Immature natural killer cell (primary cell): ENCODE data around the gene ZNF888. TPM values are rescaled to one million over a fixed set of nuclear protein-coding genes. Genes with fewer than 3 reads are reported as not detected.
A peak's percentile ranks its signal among the peaks of the same experiment; 100 is the strongest.
"Not testable (repeated sequence)": the region's sequence is repeated elsewhere in the genome, so short reads cannot be mapped to it uniquely, and the experiment has no call there.

Source experiments
- DNase-seq, 3 donors: peaks; one replicate each; pipeline ENCODE4 v3.0.0; 2022; ENCODE audit warnings: mixed read lengths in 1 of 3
- H3K27ac Mint-ChIP-seq, 6 donors: one replicate each; pipeline ENCODE4 v1.8.0; 2020; ENCODE audit warnings: mixed read lengths in 6 of 6, mild to moderate bottlenecking in 5 of 6, inconsistent platforms in 4 of 6, moderate library complexity in 3 of 6
- H3K27me3 Mint-ChIP-seq, 3 donors: one replicate each; pipeline ENCODE4 v1.8.0; 2020 to 2021; ENCODE audit warnings: low read depth in 3 of 3, mild to moderate bottlenecking in 3 of 3, mixed read lengths in 3 of 3, moderate library complexity in 3 of 3, inconsistent platforms in 1 of 3
- H3K36me3 Mint-ChIP-seq, 3 donors: one replicate each; pipeline ENCODE4 v1.8.0; 2020; ENCODE audit warnings: mixed read lengths in 3 of 3, inconsistent platforms in 2 of 3, mild to moderate bottlenecking in 2 of 3
- H3K4me1 Mint-ChIP-seq, 2 donors: one replicate each; pipeline ENCODE4 v1.8.0; 2020; ENCODE audit warnings: inconsistent platforms in 2 of 2, mild to moderate bottlenecking in 2 of 2, mixed read lengths in 2 of 2, moderate library complexity in 1 of 2
- H3K4me3 Mint-ChIP-seq, 5 donors: one replicate each; pipeline ENCODE4 v1.8.0; 2020; ENCODE audit warnings: mild to moderate bottlenecking in 5 of 5, mixed read lengths in 5 of 5, inconsistent platforms in 3 of 5, moderate library complexity in 3 of 5
- H3K9me3 Mint-ChIP-seq, 6 donors: one replicate each; pipeline ENCODE4 v1.8.0; 2020; ENCODE audit warnings: mild to moderate bottlenecking in 6 of 6, mixed read lengths in 6 of 6, inconsistent platforms in 4 of 6, moderate library complexity in 3 of 6
- polyA plus RNA-seq, 3 donors: library from polyadenylated mRNA; unstranded; fragments of 300-500 nt; fragmentation: Illumina TruSeq; gene quantifications; one replicate each; pipeline ENCODE4 v1.2.3, GENCODE V29; 2021

ZNF888 gene
- polyA plus RNA-seq, 3 donors from 2014 or later: 1.9 to 3.9 (median 1.9) TPM

- Mint-ChIP-seq H3K9me3 (peaks cover 0 to 3% (median 0%) of the 10 kb centered on the region in 6 donors), H3K27me3 (peaks cover 0 to 5% (median 2%) of the 10 kb centered on the region in 3 donors), H3K27ac (no peak overlapping the region), H3K4me1 (peaks cover 10 to 22% of the 10 kb centered on the region in 2 donors), H3K4me3 (no peak overlapping the region), H3K36me3 (peaks cover 30 to 61% (median 60%) of the 10 kb centered on the region in 3 donors)
- DNase-seq: no peak
Observed at GRCh38 chr19:52889931-52890330, 33.3 kb downstream of the ZNF888 start.

GRCh38 chr19:52889076-52889475, 34.2 kb downstream of the ZNF888 start:
- peaks cover 38 to 65% (median 64%) of the 10 kb centered on the region in 3 donors for H3K36me3 Mint-ChIP-seq
- H3K9me3 Mint-ChIP-seq: peaks cover 3 to 7% (median 5%) of the 10 kb centered on the region in 6 donors
- H3K4me3 Mint-ChIP-seq: no peak overlapping the region
- peaks cover 10 to 22% of the 10 kb centered on the region in 2 donors for H3K4me1 Mint-ChIP-seq
- H3K27ac Mint-ChIP-seq: no peak overlapping the region
- peaks cover 0 to 5% (median 2%) of the 10 kb centered on the region in 3 donors for H3K27me3 Mint-ChIP-seq
- DNase-seq: no peak

- peaks cover 0 to 3% (median 2%) of the 10 kb centered on the region in 3 donors for H3K27me3 Mint-ChIP-seq
- no peak for DNase-seq
- peak overlapping the region in 1 of 6 donors; percentile 1 for H3K27ac Mint-ChIP-seq
- no peak overlapping the region for H3K4me3 Mint-ChIP-seq
- no peaks in the 10 kb centered on the region for H3K4me1 Mint-ChIP-seq
- peaks cover 69 to 77% (median 75%) of the 10 kb centered on the region in 3 donors for H3K36me3 Mint-ChIP-seq
- peaks cover 35 to 75% (median 72%) of the 10 kb centered on the region in 6 donors for H3K9me3 Mint-ChIP-seq
Observed at GRCh38 chr19:52880895-52881389, 42.3 kb downstream of the ZNF888 start.

GRCh38 chr19:52872996-52873395, 50.2 kb downstream of the ZNF888 start:
- not testable (repeated sequence) for H3K27me3 Mint-ChIP-seq, H3K4me3 Mint-ChIP-seq, H3K4me1 Mint-ChIP-seq, DNase-seq, H3K27ac Mint-ChIP-seq
- Mint-ChIP-seq H3K36me3 (peaks cover 11 to 29% (median 23%) of the 10 kb centered on the region in 3 donors), H3K9me3 (peaks cover 5 to 30% (median 23%) of the 10 kb centered on the region in 6 donors)

DNA sequence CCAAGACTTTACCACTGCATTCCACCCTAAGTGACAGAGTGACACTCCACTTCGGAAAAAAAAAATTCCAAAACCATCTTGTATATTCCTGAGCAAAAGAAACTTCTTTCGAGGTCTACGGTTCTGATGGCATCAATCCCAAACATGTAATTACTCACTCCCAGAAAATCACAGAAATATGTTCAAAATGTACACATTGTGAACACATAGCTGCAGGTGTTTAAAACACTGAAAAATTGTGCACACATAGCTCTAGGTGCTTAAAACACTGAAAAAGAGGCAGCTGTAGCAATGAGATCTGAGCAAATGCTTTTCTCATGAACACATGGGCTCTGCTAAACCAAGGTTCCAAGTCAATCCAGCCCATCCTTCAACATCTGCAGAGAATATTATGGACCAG, 51.8 kb downstream of the ZNF888 start:
- Mint-ChIP-seq H3K4me1 (peaks cover 3 to 9% of the 10 kb centered on the region in 2 donors), H3K27me3 (peaks cover 2 to 4% (median 3%) of the 10 kb centered on the region in 3 donors), H3K9me3 (peaks cover 0 to 17% (median 11%) of the 10 kb centered on the region in 6 donors), H3K36me3 (peaks cover 4 to 20% (median 12%) of the 10 kb centered on the region in 3 donors), H3K4me3 (no peak overlapping the region), H3K27ac (no peak overlapping the region)
- DNase-seq: no peak

DNA sequence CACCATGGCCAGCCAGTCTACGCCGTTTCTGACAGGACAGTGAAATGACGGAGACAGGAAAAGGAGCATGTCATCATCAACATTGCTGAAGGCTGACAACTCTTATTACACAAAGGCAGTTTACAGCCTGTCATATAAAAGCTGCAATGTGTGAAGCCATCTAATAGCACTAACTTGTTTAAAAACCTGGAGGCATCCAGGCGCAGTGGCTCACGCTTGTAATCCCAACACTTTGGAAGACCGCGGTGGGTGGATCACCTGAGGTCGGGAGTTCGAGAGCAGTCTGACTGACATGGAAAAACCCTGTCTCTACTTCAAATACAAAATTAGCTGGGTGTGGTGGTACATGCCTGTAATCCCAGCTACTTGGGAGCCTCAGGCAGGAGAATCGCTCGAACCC, 55.2 kb downstream of the ZNF888 start:
- H3K9me3 Mint-ChIP-seq, H3K27me3 Mint-ChIP-seq, DNase-seq, H3K27ac Mint-ChIP-seq, H3K4me3 Mint-ChIP-seq, H3K4me1 Mint-ChIP-seq: not testable (repeated sequence)
- peaks cover 0 to 20% (median 12%) of the 10 kb centered on the region in 3 donors for H3K36me3 Mint-ChIP-seq

DNA sequence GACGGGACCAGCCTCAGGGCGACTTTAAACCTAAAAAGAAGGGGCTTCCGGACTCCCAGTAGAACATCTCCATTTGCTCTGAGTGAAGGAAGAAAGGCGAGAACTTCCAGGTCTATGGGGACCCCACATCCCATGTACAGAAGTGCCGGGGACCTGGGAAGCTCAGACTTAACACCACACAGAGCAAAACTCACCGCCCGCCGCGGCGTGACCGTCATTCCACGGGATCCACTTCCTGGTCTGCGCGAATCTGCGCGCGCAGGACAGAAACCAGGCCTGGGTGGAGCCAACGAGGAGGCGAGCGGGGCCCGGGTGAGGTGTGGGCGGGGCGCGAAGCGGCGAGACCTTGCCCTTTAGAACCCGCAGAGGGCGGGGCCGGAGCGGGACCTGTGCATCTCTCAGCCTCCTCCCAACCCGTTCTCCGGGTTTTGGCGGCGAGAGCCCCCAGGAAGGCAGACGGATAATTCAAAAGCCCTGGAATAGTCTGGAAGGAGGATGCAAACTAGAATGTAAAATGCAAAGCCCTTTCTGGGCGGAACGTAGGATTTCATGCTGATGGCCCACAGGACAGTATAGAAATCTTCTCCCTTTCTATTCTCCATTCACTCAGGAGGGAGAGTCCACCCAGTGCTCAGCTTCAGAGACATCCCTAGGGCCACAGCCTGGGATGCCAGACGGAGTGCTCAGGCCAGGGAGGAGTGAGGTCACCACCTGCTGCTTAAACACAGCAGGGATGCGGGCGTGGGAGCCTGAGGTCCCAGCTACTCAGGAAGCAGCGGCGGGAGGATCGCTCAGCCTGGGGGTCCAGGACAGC, 65.6 kb downstream of the ZNF888 start, which contains the start of gene ZNF468:
ZNF468 (minus strand) TSS at position 242 of the 814 bp plus-strand sequence. CDS start 3,347 bp downstream, outside the sequence.
- peaks cover 32 to 42% of the 10 kb centered on the region in 2 donors for H3K4me1 Mint-ChIP-seq
- peak within 1 kb of the TSS; percentile 94 to 98 (median 96) for H3K4me3 Mint-ChIP-seq
- peak; percentile 81 to 86 (median 85) for DNase-seq
- peak within 1 kb of the TSS; percentile 89 to 96 (median 93) for H3K27ac Mint-ChIP-seq
- not testable (repeated sequence) for H3K27me3 Mint-ChIP-seq, H3K9me3 Mint-ChIP-seq
- peaks cover 5 to 11% (median 6%) of the 10 kb centered on the region in 3 donors for H3K36me3 Mint-ChIP-seq

DNA sequence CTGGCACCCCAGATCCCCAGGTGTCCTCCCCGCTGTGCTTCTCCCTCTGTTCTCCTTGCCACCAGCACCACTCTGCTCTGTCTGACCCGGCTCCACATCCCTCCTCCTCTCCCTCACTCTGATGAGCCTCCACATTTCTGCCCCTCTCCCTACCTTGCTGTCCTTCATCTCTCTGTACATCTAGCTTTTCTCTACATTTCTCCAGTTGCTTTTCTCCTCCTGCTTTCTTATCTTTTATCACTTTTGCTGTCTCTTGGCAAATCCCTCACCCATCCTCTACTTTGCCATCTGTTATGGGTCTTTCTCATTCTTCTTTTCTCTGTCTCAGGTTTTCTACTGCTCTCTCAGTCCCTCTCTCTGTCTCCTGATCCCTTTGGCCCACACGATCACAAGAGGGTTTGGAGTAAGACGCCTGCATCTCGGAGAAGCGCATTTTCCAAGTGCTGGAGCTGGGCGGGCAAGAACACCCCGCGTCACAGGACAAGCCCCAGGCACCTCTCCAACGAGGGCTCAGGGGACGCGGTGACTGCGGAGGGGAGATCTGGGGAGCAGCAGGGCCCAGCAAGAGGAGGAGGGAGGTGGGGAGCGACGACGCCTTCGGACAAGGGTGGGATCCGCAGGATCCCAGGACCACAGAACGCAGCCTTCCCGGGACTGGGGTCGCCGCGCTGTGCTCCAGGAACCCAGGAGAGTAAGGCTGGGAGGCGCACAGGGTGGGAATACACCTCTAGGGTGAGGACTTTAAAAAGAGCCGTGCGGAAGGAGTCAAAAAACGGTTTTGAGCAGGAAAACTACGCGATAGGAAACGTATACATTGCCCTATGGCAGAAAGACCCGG, 66.5 kb downstream of the ZNF888 start:
- peak overlapping the region; percentile 89 to 96 (median 93) for H3K27ac Mint-ChIP-seq
- peak in 1 of 3 donors; percentile 2 for DNase-seq
- not testable (repeated sequence) for H3K9me3 Mint-ChIP-seq, H3K27me3 Mint-ChIP-seq
- peaks cover 32 to 42% of the 10 kb centered on the region in 2 donors for H3K4me1 Mint-ChIP-seq
- H3K36me3 Mint-ChIP-seq: peaks cover 5 to 14% (median 10%) of the 10 kb centered on the region in 3 donors
- H3K4me3 Mint-ChIP-seq: peak overlapping the region; percentile 94 to 98 (median 96)

Other genes with a start within 250 kb of the ZNF888 start
- gene ZNF611, start 188.4 kb downstream of the ZNF888 start, polyA plus RNA-seq: 10 to 100 TPM; 18.4 to 75.2 (median 27.4) TPM
- gene ZNF600, start 136.6 kb downstream of the ZNF888 start, polyA plus RNA-seq: 100 to 1,000 TPM in 1 of 3 donors, 10 to 100 TPM in 2; 28.2 to 114 (median 42.4) TPM
- gene ZNF28, start 101.8 kb downstream of the ZNF888 start, polyA plus RNA-seq: 10 to 100 TPM; 25.8 to 59.5 (median 59.4) TPM
- gene ZNF468, start 65.8 kb downstream of the ZNF888 start, polyA plus RNA-seq: 10 to 100 TPM; 22.5 to 40.5 (median 35.5) TPM
- 1 to 10 TPM in 2 of 3 donors, not detected in 1; 4.9 to 5.5 TPM for gene ZNF320, start 25.8 kb downstream of the ZNF888 start, polyA plus RNA-seq
- 10 to 100 TPM in 1 of 3 donors, 1 to 10 TPM in 2; 9.8 to 21.0 (median 10.0) TPM for gene ZNF816, start 39.5 kb upstream of the ZNF888 start, polyA plus RNA-seq
- gene ERVV-1, start 90.5 kb upstream of the ZNF888 start, polyA plus RNA-seq: not detected
- gene ERVV-2, start 121.3 kb upstream of the ZNF888 start, polyA plus RNA-seq: not detected
- 10 to 100 TPM in 2 of 3 donors, 1 to 10 TPM in 1; 8.5 to 25.3 (median 13.9) TPM for gene ZNF160, start 180.0 kb upstream of the ZNF888 start, polyA plus RNA-seq
- gene ZNF415, start 209.5 kb upstream of the ZNF888 start, polyA plus RNA-seq: 1 to 10 TPM; 3.1 to 7.3 (median 6.0) TPM
- gene ZNF347, start 235.6 kb upstream of the ZNF888 start, polyA plus RNA-seq: 1 to 10 TPM; 2.1 to 9.2 (median 3.2) TPM